ENCODE measurements around the gene PLSCR2.
"Not testable (repeated sequence)": the region's sequence is repeated elsewhere in the genome, so short reads cannot be mapped to it uniquely, and the experiment has no call there.

The PLSCR2 gene

GRCh38 chr3:146468671-146469149 is 651 bp downstream of the PLSCR2 start:
- H3K27me3 Mint-ChIP-seq (ENCODE audit: low read depth) = no peaks in the 10 kb centered on the region
- no peak overlapping the region for H3K27ac Mint-ChIP-seq
- H3K36me3 Mint-ChIP-seq (ENCODE audit: low read depth) = no peaks in the 10 kb centered on the region
- DNase-seq (ENCODE audit: low spot score) = no peak
- peaks cover 16% of the 10 kb centered on the region for H3K4me1 Mint-ChIP-seq (ENCODE audit: low read depth)
- no peaks in the 10 kb centered on the region for H3K9me3 Mint-ChIP-seq
- peak overlapping the region; percentile 79 for H3K4me3 Mint-ChIP-seq

- no peak for DNase-seq (ENCODE audit: low spot score)
- no peak overlapping the region for H3K27ac Mint-ChIP-seq
- no peaks in the 10 kb centered on the region for H3K36me3 Mint-ChIP-seq (ENCODE audit: low read depth)
- H3K9me3 Mint-ChIP-seq = no peaks in the 10 kb centered on the region
- no peaks in the 10 kb centered on the region for H3K27me3 Mint-ChIP-seq (ENCODE audit: low read depth)
- H3K4me1 Mint-ChIP-seq (ENCODE audit: low read depth) = peaks cover 19% of the 10 kb centered on the region
- H3K4me3 Mint-ChIP-seq = no peak overlapping the region
Measured at GRCh38 chr3:146468234-146468633, 1.1 kb downstream of the PLSCR2 start.

DNA sequence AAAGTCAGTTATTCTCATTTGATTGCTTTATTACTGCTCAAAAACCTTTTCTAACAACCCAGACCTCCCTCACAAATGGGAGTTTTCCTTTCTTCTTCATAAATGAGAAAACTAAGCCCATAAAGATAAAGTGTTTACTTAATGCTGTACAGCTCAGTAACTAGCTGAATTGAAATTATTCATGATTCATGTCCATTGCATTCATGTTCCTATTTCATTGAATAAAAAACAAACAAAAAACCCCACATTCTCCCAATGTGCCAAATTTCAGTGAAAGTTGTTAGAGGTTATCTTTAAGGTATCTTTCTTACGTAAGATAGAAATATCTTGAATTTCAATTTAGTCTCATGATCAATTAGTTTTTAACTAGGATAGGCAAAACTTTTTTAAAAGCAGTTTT is 2.8 kb downstream of the PLSCR2 start:
- Mint-ChIP-seq H3K27me3 (ENCODE audit: low read depth) (no peaks in the 10 kb centered on the region), H3K36me3 (ENCODE audit: low read depth) (no peaks in the 10 kb centered on the region), H3K4me3 (no peak overlapping the region), H3K27ac (no peak overlapping the region), H3K4me1 (ENCODE audit: low read depth) (peaks cover 19% of the 10 kb centered on the region), H3K9me3 (no peaks in the 10 kb centered on the region)
- DNase-seq (ENCODE audit: low spot score) = no peak

DNA sequence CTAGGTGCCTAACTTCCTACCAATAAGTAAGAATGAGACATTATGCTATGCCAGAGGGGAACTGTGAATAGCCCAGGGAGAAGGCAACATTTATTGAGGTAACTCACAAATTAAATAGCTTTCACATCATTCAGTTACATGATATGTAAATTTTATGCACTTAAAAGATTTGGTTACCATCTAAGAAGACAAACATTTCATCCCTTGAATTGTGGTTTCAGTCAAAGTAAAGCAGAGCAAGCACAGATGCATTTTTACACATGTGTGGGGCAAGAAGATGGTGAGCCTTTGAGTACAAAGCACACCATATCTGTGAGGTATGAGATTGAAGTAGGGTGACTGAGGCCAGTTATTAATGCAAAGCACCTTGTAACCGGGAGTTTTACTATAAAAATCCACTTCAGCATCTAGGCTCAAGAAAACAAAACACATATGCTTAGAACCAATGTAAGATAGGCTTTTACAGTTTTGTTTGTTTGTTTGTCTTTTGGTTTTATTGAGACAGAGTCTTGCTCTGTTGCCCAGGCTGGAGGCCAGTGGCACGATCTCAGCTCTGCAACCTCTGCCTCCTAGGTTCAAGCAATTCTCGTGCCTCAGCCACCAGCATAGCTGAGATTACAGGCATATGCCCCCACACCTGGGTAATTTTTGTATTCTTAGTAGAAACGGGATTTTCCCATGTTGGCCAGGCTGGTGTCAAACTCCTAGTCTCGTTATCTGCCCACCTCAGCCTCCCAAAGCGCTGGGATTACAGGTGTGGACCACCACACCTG is 3.5 kb downstream of the PLSCR2 start:
- DNase-seq (ENCODE audit: low spot score) = no peak
- H3K27ac Mint-ChIP-seq = no peak overlapping the region
- H3K36me3 Mint-ChIP-seq (ENCODE audit: low read depth) = no peaks in the 10 kb centered on the region
- H3K4me1 Mint-ChIP-seq (ENCODE audit: low read depth) = peaks cover 18% of the 10 kb centered on the region
- no peak overlapping the region for H3K4me3 Mint-ChIP-seq
- H3K9me3 Mint-ChIP-seq = no peaks in the 10 kb centered on the region
- no peaks in the 10 kb centered on the region for H3K27me3 Mint-ChIP-seq (ENCODE audit: low read depth)

DNA sequence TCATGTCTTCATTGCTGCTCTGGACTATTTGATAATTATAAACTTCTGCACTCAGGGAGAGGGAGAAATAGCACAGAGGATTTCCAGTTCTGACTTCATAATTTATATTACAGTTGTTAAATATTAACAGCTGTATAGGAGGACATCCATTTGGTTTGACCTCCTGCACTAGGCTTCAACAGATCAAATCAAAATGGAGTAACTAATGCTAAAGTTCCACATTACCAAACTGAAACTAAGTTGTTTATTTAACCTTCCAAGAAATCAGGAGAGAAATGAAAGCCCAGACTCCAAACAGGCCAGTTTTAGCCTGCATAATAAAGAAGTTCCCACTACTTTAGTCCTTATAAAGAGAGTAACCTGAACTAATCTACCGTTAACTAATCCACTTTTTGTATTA is 4.6 kb downstream of the PLSCR2 start:
- Mint-ChIP-seq H3K27me3 (ENCODE audit: low read depth) (no peaks in the 10 kb centered on the region), H3K9me3 (no peaks in the 10 kb centered on the region), H3K4me3 (no peak overlapping the region), H3K4me1 (ENCODE audit: low read depth) (peaks cover 13% of the 10 kb centered on the region), H3K27ac (no peak overlapping the region), H3K36me3 (ENCODE audit: low read depth) (no peaks in the 10 kb centered on the region)
- DNase-seq (ENCODE audit: low spot score) = no peak

DNA sequence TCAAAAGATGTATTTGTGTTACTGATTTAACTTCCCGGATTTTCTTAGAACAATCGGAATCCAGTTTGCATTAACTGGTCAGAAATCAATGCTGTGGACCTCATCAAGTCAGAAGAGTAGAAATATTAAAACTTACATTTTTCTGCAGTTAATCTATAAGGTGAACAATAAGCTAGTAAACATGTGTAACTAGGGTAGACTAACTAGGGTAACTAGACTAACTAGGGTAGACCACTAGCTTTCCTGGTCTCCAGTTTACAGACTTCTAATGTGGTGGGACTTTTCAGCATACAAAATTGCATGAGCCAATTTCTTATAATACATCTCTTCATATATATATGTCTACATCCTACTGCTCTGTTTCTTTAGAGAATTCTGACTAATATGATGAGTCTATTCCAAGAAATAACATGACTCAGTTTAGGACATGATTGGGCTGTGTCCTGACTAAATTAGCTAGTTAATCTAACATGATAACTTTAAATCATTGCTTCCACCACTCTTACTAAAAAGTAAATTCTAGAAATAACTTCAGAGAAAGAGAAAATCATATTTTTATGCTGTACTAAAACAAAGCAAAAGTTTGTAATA is 5.3 kb downstream of the PLSCR2 start:
- peaks cover 13% of the 10 kb centered on the region for H3K4me1 Mint-ChIP-seq (ENCODE audit: low read depth)
- no peak overlapping the region for H3K4me3 Mint-ChIP-seq
- no peaks in the 10 kb centered on the region for H3K36me3 Mint-ChIP-seq (ENCODE audit: low read depth)
- no peak for DNase-seq (ENCODE audit: low spot score)
- H3K27me3 Mint-ChIP-seq (ENCODE audit: low read depth) = no peaks in the 10 kb centered on the region
- no peaks in the 10 kb centered on the region for H3K9me3 Mint-ChIP-seq
- no peak overlapping the region for H3K27ac Mint-ChIP-seq

DNA sequence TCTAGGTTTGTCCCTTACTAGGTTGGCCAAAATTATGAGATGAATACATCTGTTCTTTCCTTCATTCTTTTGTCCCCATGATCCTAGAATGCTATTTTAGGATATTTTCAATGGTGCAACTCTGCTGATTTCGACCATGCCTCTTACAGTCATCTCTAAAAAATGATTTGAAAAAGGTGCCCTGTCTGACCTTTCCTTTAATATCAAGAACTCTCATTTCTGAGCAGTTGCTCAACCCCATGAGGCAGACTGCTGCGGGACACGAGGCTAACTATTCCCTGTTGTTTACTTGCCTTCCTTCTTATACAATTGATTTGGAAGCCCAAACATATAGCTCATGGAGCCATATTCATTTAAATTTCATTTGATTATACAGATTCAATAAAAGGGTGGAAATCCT is 14.6 kb downstream of the PLSCR2 start:
- H3K36me3 Mint-ChIP-seq (ENCODE audit: low read depth) = no peaks in the 10 kb centered on the region
- no peaks in the 10 kb centered on the region for H3K27me3 Mint-ChIP-seq (ENCODE audit: low read depth)
- no peak for DNase-seq (ENCODE audit: low spot score)
- H3K9me3 Mint-ChIP-seq = no peaks in the 10 kb centered on the region
- H3K27ac Mint-ChIP-seq = no peak overlapping the region
- H3K4me3 Mint-ChIP-seq = no peak overlapping the region
- no peaks in the 10 kb centered on the region for H3K4me1 Mint-ChIP-seq (ENCODE audit: low read depth)

GRCh38 chr3:146449613-146450012 is 19.7 kb downstream of the PLSCR2 start:
- Mint-ChIP-seq H3K27me3 (ENCODE audit: low read depth) (peaks cover 2% of the 10 kb centered on the region), H3K27ac (no peak overlapping the region), H3K36me3 (ENCODE audit: low read depth) (no peaks in the 10 kb centered on the region), H3K4me3 (no peak overlapping the region), H3K4me1 (ENCODE audit: low read depth) (no peaks in the 10 kb centered on the region), H3K9me3 (no peaks in the 10 kb centered on the region)
- DNase-seq (ENCODE audit: low spot score) = no peak

- Mint-ChIP-seq H3K27me3 (ENCODE audit: low read depth) (peaks cover 4% of the 10 kb centered on the region), H3K4me1 (ENCODE audit: low read depth) (no peaks in the 10 kb centered on the region), H3K9me3 (no peaks in the 10 kb centered on the region), H3K27ac (no peak overlapping the region), H3K36me3 (ENCODE audit: low read depth) (no peaks in the 10 kb centered on the region), H3K4me3 (no peak overlapping the region)
- DNase-seq (ENCODE audit: low spot score) = no peak
Measured at GRCh38 chr3:146449076-146449475, 20.3 kb downstream of the PLSCR2 start.

GRCh38 chr3:146446026-146446425 is 23.3 kb downstream of the PLSCR2 start:
- no peak for DNase-seq (ENCODE audit: low spot score)
- Mint-ChIP-seq H3K36me3 (ENCODE audit: low read depth) (no peaks in the 10 kb centered on the region), H3K4me1 (ENCODE audit: low read depth) (no peaks in the 10 kb centered on the region), H3K27me3 (ENCODE audit: low read depth) (peaks cover 4% of the 10 kb centered on the region), H3K27ac (no peak overlapping the region), H3K4me3 (no peak overlapping the region), H3K9me3 (no peaks in the 10 kb centered on the region)

DNA sequence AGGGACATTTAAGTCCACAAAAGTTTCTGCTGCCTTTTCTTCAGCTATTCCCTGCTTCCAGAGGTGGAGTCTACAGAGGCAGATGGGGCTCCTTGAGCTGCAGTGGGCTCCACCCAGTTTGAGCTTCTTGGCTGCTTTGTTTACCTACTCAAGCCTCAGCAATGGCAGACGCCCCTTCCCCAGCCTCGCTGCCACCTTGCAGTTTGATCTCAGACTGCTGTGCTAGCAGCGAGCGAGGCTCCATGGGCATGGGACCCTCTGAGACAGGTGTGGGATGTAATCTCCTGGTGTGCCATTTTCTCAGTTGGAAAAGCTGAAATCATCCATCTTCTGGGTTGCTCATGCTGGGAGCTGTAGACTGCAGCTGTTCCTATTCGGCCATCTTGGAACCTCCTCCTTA is 29.1 kb downstream of the PLSCR2 start:
- H3K4me3 Mint-ChIP-seq; H3K4me1 Mint-ChIP-seq (ENCODE audit: low read depth); H3K27ac Mint-ChIP-seq: not testable (repeated sequence)

GRCh38 chr3:146432066-146432465 is 37.3 kb downstream of the PLSCR2 start:
- Mint-ChIP-seq H3K9me3 (no peaks in the 10 kb centered on the region), H3K27me3 (ENCODE audit: low read depth) (no peaks in the 10 kb centered on the region), H3K27ac (no peak overlapping the region), H3K4me1 (ENCODE audit: low read depth) (no peaks in the 10 kb centered on the region), H3K4me3 (no peak overlapping the region), H3K36me3 (ENCODE audit: low read depth) (no peaks in the 10 kb centered on the region)
- no peak for DNase-seq (ENCODE audit: low spot score)

More for the DNA sequence above, 29.1 kb downstream of the PLSCR2 start:
- not testable (repeated sequence) for H3K27me3 Mint-ChIP-seq (ENCODE audit: low read depth); H3K36me3 Mint-ChIP-seq (ENCODE audit: low read depth); DNase-seq (ENCODE audit: low spot score); H3K9me3 Mint-ChIP-seq

GRCh38 chr3:146431240-146431639 is 38.1 kb downstream of the PLSCR2 start:
- Mint-ChIP-seq H3K4me3 (no peak overlapping the region), H3K27ac (no peak overlapping the region)

DNA sequence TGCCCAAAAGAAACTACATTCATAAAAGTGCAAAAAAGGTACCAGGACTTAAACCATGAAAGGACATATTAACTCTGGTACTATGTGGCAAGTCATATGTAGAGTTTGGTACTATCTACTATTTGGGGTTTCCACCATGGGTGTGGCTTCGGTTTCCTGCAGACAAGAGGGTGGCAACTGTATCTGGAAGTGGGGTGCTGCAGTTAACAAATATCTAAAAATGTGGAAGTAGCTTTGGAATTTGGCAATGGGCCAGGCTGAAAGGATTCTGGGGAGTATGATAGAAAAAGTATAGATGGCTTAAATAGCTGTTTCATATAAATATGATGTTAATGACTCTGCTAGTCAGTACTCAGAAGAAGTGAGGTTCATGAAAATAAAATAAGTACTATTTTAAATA is 44.0 kb downstream of the PLSCR2 start:
- Mint-ChIP-seq H3K27ac (no peak overlapping the region), H3K27me3 (ENCODE audit: low read depth) (peaks cover 2% of the 10 kb centered on the region), H3K36me3 (ENCODE audit: low read depth) (no peaks in the 10 kb centered on the region), H3K4me3 (no peak overlapping the region), H3K4me1 (ENCODE audit: low read depth) (no peaks in the 10 kb centered on the region), H3K9me3 (no peaks in the 10 kb centered on the region)
- no peak for DNase-seq (ENCODE audit: low spot score)

More at GRCh38 chr3:146431240-146431639, 38.1 kb downstream of the PLSCR2 start:
- no peaks in the 10 kb centered on the region for H3K27me3 Mint-ChIP-seq (ENCODE audit: low read depth)
- no peak for DNase-seq (ENCODE audit: low spot score)
- H3K4me1 Mint-ChIP-seq (ENCODE audit: low read depth) = no peaks in the 10 kb centered on the region
- no peaks in the 10 kb centered on the region for H3K36me3 Mint-ChIP-seq (ENCODE audit: low read depth)
- H3K9me3 Mint-ChIP-seq = no peaks in the 10 kb centered on the region
